GM18520 (cell line): ENCODE results near the gene EVL.
"Not testable (repeated sequence)": the region's sequence is repeated elsewhere in the genome, so short reads cannot be mapped to it uniquely, and the experiment has no call there.

ENCODE experiments used
- ATAC-seq: cut with Tn5 transposase; IDR thresholded peaks from one replicate; pipeline ENCODE4 v1.9.1; 2021; ENCODE audit not compliant: unreplicated experiment

Gene EVL

DNA sequence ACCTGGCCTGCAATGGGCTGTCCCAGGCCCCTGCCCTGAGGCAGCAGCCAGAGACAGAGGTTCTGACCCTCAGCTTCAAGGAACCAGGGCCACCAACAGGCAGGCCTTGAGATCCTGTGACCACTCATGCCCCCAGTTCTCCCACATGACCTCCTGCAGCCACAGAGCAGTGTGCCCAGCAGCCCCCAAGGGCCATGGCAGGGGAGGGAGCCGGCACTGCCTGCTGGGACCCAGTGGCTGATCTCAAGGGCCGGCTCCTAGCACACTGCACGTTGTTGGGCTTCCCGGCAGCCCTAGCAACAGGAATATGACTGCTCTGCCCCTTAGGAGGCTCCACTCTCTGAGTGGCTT lies 79.4 kb downstream of the EVL start:
- no peak for ATAC-seq

DNA sequence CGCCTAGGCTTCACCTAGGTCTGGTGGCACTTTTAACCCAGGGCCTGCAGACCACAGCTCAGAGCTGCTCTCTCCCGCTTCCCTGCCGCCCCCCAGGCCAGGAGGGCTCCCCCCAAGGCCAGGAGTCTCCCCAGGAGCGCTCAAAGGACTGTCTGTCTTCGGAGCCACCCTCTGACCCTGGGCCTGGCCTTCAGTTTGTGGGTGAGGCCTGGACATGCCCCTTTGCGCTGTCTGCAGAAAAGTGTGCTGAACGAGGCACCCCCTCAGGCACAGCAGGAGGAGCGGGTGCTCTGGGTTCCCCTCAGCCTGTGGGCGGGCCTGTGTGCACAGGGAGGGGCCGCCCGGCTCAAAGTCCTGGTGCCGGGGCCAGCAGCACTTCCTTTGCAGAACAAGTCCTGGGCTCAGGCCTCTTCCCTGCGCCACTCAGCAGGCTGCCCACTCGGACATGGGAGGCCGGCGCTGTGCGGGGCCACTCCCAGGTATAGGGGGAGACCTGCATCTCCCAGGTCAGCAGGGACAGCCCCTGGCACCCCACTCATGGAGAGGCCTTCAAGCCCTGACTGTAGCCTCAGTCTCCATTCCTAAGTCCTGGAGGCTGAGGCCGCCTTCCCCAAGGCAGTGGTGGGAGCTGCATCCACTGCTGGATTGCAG lies 79.9 kb downstream of the EVL start:
- no peak for ATAC-seq

DNA sequence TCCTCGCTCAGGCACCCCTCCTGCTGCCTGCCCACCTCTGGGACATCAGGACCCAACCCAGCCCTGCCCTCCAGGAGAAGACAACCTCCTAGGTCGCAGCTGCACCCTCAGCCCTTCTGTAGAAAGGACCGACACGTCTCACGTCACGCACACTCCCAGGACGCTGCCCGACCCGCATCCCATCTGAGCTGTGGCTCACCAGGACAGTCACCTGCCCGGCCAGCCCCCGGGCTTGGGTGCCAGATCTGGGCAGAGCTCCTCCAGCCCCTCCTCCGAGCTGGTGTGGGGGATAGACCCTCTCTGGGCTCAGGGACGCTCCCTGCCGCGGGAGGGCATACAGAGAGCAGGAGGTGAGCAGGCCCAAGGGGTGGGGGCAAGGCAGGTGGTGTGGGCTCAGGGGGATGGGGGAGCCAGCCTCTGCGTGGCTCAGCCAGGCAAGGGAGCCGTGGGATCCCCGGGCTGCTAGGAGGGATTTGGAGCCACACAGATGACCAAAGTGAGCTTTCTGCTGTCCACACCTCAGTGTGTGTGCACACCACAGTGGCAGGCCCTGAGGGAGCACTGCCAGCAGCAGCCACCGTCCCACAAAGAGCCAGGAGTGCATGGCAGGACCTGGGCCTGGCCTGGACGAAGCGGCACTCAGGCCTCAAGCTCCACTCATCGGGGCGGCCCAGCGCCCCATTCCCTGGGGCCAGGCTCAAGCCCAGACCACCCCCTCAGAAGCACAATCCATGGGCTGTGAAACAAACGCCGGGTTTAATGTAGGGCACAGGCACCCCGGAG lies 80.7 kb downstream of the EVL start:
- no peak for ATAC-seq

DNA sequence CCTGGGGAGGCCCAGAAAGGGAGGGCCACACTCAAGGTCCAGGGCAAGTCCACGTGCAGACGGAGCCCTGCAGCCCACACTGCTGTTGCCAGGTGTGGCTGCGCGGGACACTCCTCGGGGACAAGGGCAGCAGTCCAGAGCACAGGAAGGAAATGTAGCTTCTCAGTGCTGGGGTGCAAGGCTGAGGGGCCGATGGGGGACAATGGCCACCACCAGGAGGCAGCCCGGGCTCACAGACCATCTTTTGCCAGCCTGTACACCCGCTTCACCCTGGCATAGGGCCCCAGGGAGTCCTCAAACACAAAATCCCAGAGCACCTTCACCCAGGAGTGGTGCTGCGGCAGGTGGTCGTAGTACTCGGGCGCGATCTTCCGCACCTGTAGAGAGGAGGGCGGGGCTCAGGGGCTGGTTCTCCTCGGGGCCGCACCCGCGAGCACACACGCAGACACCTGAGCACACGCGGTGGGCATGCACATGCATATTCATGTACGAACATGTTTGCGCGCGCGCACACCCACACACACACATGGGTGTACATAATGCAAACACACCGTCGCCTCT lies 81.4 kb downstream of the EVL start:
- no peak for ATAC-seq

DNA sequence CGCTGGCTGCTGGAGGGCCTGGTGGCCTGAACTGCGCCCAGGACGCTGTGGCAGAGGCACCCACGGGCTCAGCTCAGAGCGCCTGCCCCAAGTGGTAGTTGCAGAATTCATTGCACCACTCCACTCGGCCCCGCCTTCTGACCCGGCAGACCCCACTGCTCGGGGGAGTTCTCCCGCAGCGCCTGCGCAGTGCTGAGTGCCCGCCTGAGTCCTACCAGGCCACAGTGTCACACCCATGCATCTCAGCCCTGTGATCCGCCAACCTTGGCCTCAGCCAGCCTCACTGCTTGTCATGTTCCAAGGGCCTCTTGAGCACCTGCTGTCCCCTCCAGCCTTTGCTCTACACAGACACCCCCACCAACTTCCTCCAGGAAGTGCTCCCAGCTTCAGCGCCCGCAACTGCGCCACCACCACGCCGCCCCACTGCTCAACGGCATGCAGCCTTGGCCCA lies 82.0 kb downstream of the EVL start:
- ATAC-seq = no peak

DNA sequence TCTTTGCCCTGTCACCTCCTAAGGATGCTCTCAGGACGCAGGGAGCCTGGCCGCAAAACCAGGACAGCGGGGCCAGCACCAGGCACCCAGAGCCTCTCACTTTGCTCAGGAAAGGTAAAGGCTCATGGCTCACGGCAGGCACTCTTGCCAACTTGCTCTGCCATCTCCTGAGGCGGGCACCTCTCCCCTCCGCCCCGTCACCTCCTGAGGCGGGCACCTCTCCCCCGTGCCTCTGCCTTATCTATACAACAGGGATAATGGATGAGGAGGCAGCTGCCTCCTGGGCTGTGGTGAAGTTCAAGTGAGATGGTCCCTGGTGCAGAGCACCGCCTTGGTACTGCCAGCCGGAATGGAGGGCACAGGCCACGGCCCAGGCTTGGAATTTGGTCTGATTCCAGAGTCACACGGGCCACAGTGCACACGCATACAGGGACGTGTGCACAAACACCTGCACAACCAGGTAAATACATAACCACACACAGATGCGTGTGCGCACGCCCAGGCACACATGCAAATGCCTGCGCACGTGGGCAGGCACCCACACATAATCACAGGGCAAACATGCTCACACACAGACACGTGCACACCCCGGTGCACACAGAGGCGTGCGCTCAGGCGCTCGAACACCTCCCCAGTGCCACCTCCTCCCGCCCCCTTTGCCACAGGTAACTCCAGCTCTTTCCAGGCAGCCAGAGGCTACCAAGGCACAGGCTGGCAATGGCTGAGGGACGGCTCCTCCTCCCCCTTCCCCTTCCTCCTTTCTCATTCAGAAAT lies 82.7 kb downstream of the EVL start:
- ATAC-seq = no peak

DNA sequence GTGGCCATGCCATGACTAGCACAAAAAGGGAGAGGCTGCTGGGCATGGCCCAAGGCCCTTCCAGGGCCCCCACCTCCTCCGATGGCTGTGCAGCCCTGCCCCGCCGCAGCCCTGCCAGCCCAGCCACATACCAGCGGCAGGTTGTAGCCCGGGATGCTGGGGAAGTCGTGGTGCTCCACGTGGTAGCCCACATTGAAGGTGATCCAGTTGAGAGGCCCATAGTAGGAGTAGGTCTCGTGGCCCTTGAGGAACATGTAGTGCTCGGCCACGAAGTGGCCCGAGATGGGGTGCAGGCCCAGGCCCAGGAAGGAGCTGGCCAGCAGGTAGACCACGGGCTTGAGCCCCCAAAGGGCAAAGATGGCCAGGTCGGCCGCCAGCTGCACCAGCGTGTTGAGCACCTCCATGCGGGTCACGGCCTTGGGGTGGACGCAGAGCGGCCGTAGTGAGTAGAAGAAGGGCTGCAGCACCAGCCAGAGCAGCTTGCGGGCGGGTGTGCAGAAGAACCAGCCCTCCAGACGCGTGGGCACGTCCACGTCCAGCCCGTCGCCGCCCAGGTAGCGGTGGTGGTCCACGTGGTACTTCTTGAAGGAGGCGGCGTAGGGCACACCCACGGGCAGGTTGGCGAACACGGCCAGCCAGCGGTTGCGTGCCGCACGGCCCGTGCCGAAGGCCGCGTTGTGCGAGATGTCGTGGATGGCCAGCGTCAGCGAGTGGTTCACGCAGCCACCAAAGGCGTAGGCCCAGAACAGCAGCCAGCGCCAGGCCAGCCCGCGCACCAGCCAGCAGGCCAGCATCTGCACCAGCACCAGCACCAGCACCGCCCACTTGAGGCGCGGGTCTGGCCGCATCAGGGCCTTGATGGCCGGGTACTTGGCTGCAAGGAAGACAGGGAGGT lies 83.9 kb downstream of the EVL start:
- no peak for ATAC-seq

DNA sequence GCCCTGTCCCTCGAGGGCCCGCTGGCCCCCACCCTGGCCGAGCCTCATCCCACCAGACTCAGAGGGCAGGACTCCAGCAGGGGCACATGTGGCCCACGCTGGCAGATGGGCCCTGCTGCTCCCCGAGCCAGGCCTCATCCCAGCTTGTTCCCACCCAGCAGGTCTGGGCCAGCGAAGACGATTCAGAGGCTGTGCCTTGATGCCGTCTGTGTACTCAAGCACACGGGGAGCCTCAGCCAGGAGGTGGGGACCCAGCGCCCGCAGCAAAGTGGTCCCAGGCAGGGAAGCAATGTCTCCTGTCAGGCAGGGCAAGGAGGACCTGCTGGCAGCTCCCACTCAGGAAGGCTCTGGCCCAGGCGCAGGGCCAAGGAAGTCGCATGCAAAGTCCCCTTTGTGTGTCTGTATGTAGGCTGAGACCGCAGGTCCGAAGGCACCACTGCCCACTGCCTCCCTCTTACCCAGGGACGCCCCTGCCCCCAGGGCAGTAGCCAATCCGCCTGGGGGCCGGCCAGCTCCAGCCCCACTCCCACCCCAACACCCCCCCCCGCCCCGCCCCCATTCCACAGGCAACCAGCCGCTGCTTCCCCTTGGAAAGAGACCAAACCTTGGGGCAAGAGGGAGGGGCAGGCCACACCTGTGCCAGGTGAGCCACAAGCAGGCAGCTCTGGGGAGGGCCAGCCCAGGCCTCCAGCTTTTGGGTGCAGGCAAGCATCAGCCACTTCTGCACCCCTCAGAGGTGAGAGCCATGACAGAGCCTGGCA lies 84.8 kb downstream of the EVL start:
- ATAC-seq = no peak

DNA sequence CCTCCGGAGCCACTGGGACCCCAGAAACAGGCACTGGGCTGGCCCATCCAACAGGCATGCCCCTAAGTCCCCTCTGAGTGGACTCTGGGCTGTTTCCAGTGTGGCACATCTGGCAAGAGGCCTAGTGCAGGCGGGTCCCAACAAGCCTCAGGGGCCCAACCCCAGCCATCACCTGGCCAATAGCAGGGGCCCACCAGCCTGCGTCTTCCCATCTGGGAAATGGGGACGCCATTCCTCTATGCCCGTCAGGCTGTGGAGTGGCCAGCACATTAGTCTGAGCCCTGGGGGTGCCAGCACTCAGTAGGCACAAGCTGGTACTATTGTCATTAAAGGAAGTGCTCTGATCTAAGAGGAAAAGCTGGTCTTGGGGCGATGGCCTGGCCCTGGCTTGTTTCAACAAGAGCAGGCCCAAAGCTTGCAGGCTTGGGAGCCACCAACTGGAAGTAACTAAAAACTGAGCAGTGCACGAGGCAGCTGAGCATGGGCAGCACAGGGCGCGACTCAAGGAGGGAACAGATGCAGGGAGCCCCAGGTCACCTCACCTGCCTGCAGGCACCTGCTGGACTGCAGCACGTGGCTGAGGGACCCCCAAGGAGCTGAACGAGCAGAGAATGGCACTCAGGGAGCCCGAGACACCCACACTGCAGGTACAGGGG lies 85.8 kb downstream of the EVL start:
- ATAC-seq = no peak

DNA sequence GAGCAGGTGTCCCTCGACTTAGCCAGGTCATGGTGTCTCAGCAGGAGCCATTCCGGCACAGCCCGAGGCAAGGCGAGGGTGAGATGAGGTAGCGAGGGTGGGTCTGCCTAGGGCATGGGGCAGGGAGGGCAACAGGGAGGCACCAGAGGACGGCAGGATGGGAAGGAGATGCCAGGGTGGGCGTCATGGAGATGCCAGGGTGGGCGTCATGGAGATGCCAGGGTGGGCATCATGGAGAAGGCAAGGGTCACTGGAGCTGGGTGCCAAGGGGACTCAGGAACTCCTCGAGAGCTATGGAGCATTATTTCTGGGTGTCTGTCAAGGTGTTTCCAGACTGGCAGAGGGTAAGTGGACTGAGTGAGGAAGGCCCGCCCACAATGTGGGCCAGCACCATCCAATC lies 86.9 kb downstream of the EVL start:
- no peak for ATAC-seq

DNA sequence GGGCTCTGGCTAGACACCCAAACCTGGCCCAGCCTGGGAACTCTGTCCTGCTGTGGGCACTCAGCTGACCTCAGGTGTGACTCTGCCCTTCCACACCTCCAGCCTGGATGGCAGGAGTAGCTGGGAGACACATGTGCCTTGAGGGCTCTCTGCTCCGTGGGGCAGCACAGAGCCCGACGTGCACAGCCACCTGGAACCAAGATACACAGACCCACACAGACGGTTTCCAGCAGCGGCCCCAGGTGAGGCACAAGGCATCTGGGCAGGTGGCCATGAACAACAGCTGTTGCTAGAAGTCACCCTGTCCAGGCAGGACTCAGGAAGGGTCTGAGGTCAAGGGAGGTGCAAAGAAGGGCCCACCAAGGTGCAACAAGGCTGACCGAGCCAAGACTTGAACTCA lies 88.3 kb downstream of the EVL start:
- no peak for ATAC-seq

DNA sequence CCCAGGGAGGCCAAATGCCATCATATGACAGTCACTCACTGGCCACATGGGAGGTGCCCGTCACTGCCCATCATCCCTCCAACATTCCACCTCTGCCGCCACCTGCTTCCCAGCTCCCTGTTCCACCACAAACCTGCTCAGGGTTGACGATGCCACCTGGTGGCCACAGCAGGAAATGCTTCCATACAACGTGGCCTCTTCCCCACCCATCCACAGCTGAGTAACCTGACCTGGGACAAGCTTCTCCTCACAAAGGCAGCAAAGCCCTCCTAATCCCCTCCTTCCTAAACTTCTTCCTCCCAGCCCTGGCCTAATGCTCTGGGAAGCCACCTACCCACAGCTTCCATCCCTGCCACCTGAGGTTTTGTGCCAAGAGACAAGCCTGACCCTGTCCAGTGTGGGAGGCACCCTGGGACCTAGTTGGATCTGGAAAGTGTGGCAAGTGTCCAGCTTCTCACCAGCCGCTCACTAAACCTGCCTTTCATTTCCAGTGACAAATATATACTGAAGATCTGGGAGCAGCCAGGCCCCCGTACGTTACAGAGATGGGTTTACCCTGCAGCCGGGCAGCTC lies 89.9 kb downstream of the EVL start:
- ATAC-seq = no peak

DNA sequence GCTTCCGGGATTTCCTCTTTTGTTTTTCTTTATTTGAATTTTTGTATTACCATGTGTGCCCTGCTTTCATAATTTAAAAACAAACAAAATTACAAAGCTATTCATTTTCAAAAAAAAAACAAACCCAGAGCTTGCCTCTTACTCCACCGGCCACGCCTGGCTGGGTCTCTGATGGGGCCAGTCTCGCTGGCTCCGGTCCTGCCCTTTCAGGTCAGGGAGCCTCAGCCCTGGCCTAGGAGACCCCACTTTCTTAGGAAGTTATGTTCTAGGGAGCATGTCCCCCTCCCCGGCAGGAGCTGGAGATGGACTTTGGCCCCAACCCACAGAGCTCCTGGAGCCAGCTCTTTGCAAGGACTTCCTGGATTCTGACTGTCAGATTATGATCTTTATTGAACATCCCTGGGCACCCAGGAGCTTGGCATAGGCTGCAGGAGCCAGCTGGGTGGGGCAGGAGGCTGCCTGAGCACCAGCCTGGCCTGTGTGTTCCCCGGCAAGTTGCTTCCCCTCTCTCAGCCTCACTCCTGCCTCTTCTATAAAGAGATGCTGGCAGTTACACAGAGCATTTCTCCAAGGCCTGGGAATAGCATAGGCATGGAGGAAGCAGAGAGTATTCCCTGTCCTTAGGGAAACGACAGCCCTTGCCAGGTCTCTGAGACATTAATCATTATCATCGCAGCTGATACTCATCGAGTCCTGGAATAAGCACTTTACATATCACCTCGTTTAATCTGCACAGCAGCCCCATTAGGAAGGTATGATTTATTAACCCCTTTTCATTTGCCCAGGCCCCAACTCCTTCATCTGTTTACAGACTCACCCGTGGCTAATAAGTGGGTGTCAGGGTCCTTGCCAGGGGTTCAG lies 90.8 kb downstream of the EVL start:
- ATAC-seq = no peak

DNA sequence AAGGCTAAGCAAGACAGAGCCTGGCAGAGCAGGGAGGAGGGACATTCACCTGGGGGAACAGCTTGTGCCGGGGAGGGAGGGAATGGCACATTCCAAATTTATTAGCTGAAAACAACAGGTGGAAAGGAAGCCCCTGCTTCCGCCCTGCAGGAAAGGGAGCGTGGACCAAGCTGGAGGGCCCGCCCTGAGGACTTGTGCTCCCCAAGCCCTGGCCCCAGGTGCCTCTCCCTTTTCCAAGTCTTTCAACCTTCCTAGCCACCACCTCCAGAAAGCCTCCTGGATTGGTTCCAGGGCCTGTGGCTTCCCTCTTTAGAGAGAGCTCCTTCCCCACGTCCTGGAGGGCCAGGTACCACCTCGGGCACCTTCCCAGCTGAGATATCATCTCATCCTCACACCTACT lies 91.6 kb downstream of the EVL start:
- no peak for ATAC-seq

DNA sequence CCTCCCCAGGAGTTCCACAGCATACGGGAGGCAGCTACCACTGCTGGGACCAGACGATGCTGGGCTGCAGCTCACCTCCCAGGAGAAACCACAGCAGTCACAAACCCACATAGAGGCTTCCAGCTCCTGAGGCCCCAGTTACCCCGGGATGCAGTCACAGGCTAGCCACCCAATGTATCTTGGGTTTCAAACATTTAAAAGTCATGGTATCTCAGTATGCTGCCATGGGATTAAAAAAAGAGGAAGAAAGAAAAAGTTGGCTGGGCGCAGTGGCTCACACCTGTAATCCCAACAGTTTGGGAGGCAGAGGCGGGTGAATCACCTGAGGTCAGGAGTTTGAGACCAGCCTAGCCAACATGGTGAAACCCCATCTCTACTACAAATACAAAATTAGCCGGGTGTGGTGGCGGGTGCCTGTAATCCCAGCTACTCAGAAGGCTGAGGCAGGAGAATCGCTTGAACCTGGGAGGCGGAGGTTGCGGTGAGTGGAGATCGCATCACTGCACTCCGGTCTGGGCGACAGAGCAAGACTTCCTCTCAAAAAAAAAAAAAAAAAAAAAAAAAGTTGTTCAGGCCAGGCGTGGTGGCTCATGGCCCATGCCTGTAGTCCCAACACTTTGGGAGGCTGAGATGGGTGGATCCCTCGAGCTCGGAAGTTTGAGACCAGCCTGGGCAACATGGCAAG lies 92.5 kb downstream of the EVL start:
- ATAC-seq = not testable (repeated sequence)

DNA sequence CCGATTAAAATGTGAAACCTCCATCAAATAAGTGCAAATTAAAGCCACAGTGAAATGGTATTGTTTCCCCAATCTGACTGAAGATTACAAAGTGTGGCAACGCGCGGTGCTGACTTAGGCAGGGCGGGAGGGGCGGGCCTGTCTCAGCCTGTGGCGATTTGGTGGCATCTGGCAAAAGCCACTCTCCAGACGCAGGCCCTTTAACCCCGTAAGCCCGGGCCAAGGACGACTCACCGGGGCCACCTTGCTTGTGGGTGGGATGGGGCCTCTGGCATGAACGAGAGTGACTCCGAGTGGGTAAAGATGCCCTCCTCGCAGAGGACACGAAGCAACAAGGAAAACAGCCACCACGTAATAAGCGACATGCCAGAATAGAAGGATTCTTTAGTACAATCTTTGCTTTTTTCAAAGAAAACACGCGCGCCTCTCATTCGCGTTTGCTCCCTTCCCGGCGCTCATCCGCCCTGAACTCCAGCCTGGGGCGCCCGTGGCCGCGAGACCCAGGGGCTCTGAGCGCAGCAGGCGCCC lies 93.4 kb downstream of the EVL start:
- no peak for ATAC-seq

DNA sequence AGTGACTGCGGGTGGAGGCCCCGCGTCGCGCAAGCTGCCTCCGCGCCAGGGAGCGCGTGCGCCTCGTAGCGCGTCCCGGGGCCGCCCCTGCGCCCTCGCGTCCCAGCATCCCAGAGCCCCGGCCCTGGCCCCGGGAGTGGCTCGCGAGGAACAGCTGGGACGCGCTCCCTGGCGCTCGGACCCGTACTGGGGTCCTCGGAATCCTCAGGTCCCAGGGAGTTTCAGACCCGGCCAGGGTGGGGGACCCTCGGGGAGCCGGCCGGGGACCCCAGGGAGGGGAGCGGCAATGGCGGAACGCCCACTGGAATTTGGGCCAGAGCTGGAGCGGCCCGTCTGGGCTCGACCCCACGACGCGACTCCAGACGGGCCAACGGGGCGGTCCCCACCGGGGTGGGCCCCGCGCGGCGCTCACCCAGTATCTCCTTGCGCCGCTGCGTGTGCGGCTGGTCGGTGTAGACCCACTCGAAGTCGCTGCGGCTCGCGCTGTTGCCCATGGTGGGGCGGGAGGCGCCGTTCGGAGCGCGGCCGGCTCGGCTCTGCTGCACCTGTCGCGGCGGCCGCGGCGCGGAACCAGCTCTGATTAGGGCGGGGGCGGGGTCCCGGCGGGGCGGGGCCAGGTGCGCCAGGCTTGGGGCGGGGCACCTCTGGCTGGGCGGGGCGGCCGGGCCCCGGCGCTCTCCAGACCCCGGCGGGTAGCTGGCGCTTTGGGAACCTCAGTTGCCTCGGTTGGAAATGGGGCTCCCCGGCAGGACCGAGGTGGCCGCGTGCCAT lies 94.1 kb downstream of the EVL start, which contains the start of gene DEGS2:
TSS of gene DEGS2 (minus strand) at position 552 of the 771 bp plus-strand sequence. CDS start at position 494, 58 bp downstream.
- no peak for ATAC-seq
